T-helper 17 cell (primary cell): Measurements from ENCODE around the gene FKBP8. TPM values are rescaled to one million over a fixed set of nuclear protein-coding genes. Genes with fewer than 3 reads are reported as not detected.

ENCODE experiments used
- ATAC-seq: fragments of 150-1000 bp; cut with Tn5 transposase; 2 replicates; pipeline ENCODE4 v1.10.0; 2021; ENCODE audit warnings: mild to moderate bottlenecking, moderate library complexity
- DNase-seq, 3 donors: peaks; one replicate each; pipeline versions ENCODE4 v3.0.0 to v3.0.0-alpha.2; 2020 to 2021
- H3K9me3 ChIP-seq: one replicate; pipeline ENCODE4 v1.7.0; 2013; ENCODE audit warnings: low read length, mild to moderate bottlenecking; ENCODE audit not compliant: control insufficient read depth, poor library complexity, severe bottlenecking
- H3K27ac Mint-ChIP-seq: one replicate; pipeline ENCODE4 v1.8.0; 2022; ENCODE audit warnings: mild to moderate bottlenecking, moderate library complexity, mixed read lengths
- H3K27me3 Mint-ChIP-seq: one replicate; pipeline ENCODE4 v1.8.0; 2022; ENCODE audit warnings: mixed read lengths
- H3K36me3 Mint-ChIP-seq: one replicate; pipeline ENCODE4 v1.8.0; 2022; ENCODE audit warnings: low read depth, mixed read lengths
- H3K4me1 Mint-ChIP-seq: one replicate; pipeline ENCODE4 v1.8.0; 2022; ENCODE audit warnings: mild to moderate bottlenecking, mixed read lengths
- H3K4me3 Mint-ChIP-seq: one replicate; pipeline ENCODE4 v1.8.0; 2022; ENCODE audit warnings: mild to moderate bottlenecking, moderate library complexity, mixed read lengths
- total RNA-seq, 4 donors: library from RNA in 2 of 4; stranded (reverse) in 2 of 4; gene quantifications; one replicate each; pipeline ENCODE4 v1.2.3 and lab custom pipeline; 2022 to 2026

Gene FKBP8
- total RNA-seq, 2 donors from 2014 or later, result 149 to 186 TPM

GRCh38 chr19:18500376-18500775 is 43.0 kb downstream of the FKBP8 start:
- H3K9me3 ChIP-seq, result no peaks in the 10 kb centered on the region
- ATAC-seq, result no peak
- H3K4me3 Mint-ChIP-seq, result peak overlapping the region; percentile 15
- peaks cover 72% of the 10 kb centered on the region for H3K4me1 Mint-ChIP-seq
- no peak for DNase-seq
- no peaks in the 10 kb centered on the region for H3K36me3 Mint-ChIP-seq
- peak overlapping the region; percentile 93 for H3K27ac Mint-ChIP-seq
- H3K27me3 Mint-ChIP-seq, result no peaks in the 10 kb centered on the region

GRCh38 chr19:18499055-18499775 is 44.2 kb downstream of the FKBP8 start:
- no peaks in the 10 kb centered on the region for H3K36me3 Mint-ChIP-seq
- no peaks in the 10 kb centered on the region for H3K27me3 Mint-ChIP-seq
- peaks cover 71% of the 10 kb centered on the region for H3K4me1 Mint-ChIP-seq
- ATAC-seq (no peak), DNase-seq (no peak)
- H3K9me3 ChIP-seq, result no peaks in the 10 kb centered on the region
- H3K4me3 Mint-ChIP-seq, result peak overlapping the region; percentile 31
- peak overlapping the region; percentile 98 for H3K27ac Mint-ChIP-seq

DNA sequence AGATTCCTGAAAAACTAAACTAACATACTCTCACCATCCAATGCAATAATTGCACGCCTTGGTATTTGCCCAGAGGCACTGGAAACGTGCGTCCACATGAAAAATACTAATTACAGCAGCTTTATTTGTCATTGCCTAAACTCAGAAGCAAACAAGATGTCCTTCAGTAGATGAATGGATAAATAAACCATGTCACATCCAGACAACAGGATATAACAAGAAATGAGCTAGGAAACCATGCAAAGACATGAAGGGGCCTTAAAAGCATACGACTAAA is 46.5 kb downstream of the FKBP8 start:
- H3K36me3 Mint-ChIP-seq, result no peaks in the 10 kb centered on the region
- H3K27ac Mint-ChIP-seq, result peak overlapping the region; percentile 98
- H3K9me3 ChIP-seq, result no peaks in the 10 kb centered on the region
- H3K4me3 Mint-ChIP-seq, result peak overlapping the region; percentile 85
- no peak for ATAC-seq
- H3K27me3 Mint-ChIP-seq, result no peaks in the 10 kb centered on the region
- H3K4me1 Mint-ChIP-seq, result peaks cover 69% of the 10 kb centered on the region
- DNase-seq, result no peak

- DNase-seq, result peak; percentile 59 to 78 (median 63)
- no peaks in the 10 kb centered on the region for H3K36me3 Mint-ChIP-seq
- no peaks in the 10 kb centered on the region for H3K27me3 Mint-ChIP-seq
- H3K4me1 Mint-ChIP-seq, result peaks cover 65% of the 10 kb centered on the region
- peak overlapping the region; percentile 98 for H3K27ac Mint-ChIP-seq
- peak overlapping the region; percentile 85 for H3K4me3 Mint-ChIP-seq
- no peaks in the 10 kb centered on the region for H3K9me3 ChIP-seq
- peak; percentile 95 for ATAC-seq
Measured at GRCh38 chr19:18496167-18496979, 47.0 kb downstream of the FKBP8 start.

GRCh38 chr19:18495204-18495911 is 48.0 kb downstream of the FKBP8 start:
- peak overlapping the region; percentile 85 for H3K4me3 Mint-ChIP-seq
- no peaks in the 10 kb centered on the region for H3K36me3 Mint-ChIP-seq
- H3K9me3 ChIP-seq, result no peaks in the 10 kb centered on the region
- peaks cover 55% of the 10 kb centered on the region for H3K4me1 Mint-ChIP-seq
- ATAC-seq (no peak), DNase-seq (no peak)
- peak overlapping the region; percentile 98 for H3K27ac Mint-ChIP-seq
- no peaks in the 10 kb centered on the region for H3K27me3 Mint-ChIP-seq

- DNase-seq (peak in 1 of 3 donors; percentile 32), ATAC-seq (no peak)
- Mint-ChIP-seq H3K4me1 (peaks cover 57% of the 10 kb centered on the region), H3K36me3 (no peaks in the 10 kb centered on the region), H3K4me3 (peak overlapping the region; percentile 85), H3K27me3 (no peaks in the 10 kb centered on the region), H3K27ac (peak overlapping the region; percentile 98)
- H3K9me3 ChIP-seq, result no peaks in the 10 kb centered on the region
Measured at GRCh38 chr19:18494267-18494607, 49.1 kb downstream of the FKBP8 start.

- ATAC-seq (no peak), DNase-seq (no peak)
- no peaks in the 10 kb centered on the region for H3K27me3 Mint-ChIP-seq
- peak overlapping the region; percentile 98 for H3K27ac Mint-ChIP-seq
- H3K4me1 Mint-ChIP-seq, result peaks cover 52% of the 10 kb centered on the region
- no peaks in the 10 kb centered on the region for H3K36me3 Mint-ChIP-seq
- no peaks in the 10 kb centered on the region for H3K9me3 ChIP-seq
- H3K4me3 Mint-ChIP-seq, result peak overlapping the region; percentile 85
Measured at GRCh38 chr19:18493440-18494266, 49.7 kb downstream of the FKBP8 start.

GRCh38 chr19:18491995-18492953 is 51.1 kb downstream of the FKBP8 start:
- H3K4me3 Mint-ChIP-seq, result peak overlapping the region; percentile 25
- H3K4me1 Mint-ChIP-seq, result peaks cover 60% of the 10 kb centered on the region
- DNase-seq (no peak), ATAC-seq (no peak)
- H3K36me3 Mint-ChIP-seq, result no peaks in the 10 kb centered on the region
- peak overlapping the region; percentile 98 for H3K27ac Mint-ChIP-seq
- H3K27me3 Mint-ChIP-seq, result no peaks in the 10 kb centered on the region
- H3K9me3 ChIP-seq, result no peaks in the 10 kb centered on the region

DNA sequence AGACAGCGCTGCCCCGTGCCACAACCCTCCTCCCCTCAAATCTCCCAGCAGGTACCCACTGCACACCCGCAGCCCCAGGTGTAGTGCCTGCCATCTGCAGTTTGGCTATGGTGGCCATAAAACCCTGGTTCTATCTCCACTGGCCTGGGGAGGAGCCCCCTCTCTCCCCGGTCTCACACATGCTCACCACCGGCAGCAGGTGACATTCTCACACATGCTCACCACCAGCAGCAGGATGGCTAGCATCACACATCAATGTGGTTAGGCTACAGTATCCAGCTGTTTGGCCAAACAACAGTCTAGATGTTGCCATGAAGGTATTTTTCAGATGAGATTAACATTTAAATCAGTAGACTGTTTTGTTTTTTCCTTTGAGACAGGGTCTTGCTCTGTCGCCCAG is 52.6 kb downstream of the FKBP8 start:
- H3K4me1 Mint-ChIP-seq, result peaks cover 55% of the 10 kb centered on the region
- ATAC-seq, result no peak
- no peaks in the 10 kb centered on the region for H3K36me3 Mint-ChIP-seq
- H3K27me3 Mint-ChIP-seq, result no peaks in the 10 kb centered on the region
- peak overlapping the region; percentile 27 for H3K27ac Mint-ChIP-seq
- DNase-seq, result no peak
- H3K9me3 ChIP-seq, result no peaks in the 10 kb centered on the region
- H3K4me3 Mint-ChIP-seq, result no peak overlapping the region

DNA sequence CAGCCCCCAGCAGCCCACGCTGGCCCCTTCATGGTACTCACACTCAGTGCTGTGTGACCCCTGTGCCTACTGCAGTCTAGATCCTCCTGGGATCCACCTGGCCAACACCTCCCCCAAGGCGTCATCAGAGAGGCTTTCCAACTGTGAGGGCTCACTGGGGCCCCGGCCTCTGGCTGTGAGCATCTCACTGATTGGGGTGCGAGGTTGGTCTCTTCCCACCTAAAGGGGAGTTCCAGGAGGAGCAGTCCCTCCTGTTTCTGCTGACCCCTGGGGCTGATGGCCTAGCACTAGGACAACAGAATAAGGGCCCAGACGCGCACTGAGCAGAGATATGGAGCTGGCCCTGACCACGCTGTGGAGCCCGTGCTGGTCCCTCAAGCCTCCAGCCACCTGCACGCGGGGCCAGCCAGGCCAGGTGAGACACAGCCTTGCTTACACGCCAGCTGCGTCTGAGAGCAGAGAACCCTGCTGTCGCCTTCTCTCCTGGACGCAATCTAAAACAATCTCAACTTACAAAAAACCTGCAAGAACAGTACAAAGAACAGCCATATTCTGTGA is 53.7 kb downstream of the FKBP8 start:
- Mint-ChIP-seq H3K36me3 (no peaks in the 10 kb centered on the region), H3K27ac (no peak overlapping the region), H3K27me3 (no peaks in the 10 kb centered on the region), H3K4me3 (peak overlapping the region; percentile 39), H3K4me1 (peaks cover 50% of the 10 kb centered on the region)
- DNase-seq (no peak), ATAC-seq (no peak)
- no peaks in the 10 kb centered on the region for H3K9me3 ChIP-seq

DNA sequence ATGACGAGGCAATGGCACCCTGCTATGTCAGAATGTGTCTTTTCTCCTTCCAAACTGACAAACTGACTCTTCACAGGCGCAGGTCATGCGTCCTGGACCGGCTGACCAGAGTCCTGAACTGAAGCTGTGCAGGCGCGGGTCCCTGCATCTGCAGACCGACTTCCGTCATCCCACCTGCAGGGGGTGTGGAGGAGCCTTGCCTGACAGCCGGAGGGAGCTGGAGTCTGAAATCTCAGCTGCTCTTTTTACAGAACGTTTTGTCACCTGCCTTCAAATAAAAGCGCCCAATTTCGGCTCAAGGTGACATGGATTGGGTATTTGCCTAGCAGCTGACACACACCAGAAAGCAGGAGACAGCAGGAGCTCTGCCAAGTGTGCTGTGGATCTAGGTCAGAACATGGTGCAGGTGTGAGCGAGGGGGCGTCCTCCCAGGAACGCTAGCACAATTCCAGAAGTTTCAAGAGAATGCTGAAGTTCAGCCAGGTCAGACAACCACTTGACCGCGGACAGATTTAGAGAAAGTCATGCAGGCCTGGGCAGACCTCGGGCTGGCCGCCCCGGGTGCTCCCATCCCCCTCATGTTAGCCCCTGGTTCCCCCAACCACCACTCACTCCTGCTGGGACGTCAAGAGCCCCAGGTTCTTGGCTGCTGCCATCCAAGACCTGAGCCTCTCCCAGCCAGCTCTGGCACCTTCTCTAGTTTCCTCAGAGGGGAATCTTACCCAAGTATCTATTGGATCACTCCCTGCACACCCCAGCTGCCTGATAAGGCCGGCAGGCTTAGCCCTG is 54.3 kb downstream of the FKBP8 start:
- DNase-seq, result no peak
- Mint-ChIP-seq H3K4me3 (peak overlapping the region; percentile 39), H3K27me3 (no peaks in the 10 kb centered on the region), H3K36me3 (no peaks in the 10 kb centered on the region), H3K4me1 (peaks cover 47% of the 10 kb centered on the region), H3K27ac (peak overlapping the region; percentile 45)
- H3K9me3 ChIP-seq, result no peaks in the 10 kb centered on the region
- ATAC-seq, result no peak
